ENCODE measurements around the gene SVIL.

GRCh38 chr10:29470355-29470705 lies 164.4 kb downstream of the SVIL start:
- TF ChIP-seq, protein P1, sequence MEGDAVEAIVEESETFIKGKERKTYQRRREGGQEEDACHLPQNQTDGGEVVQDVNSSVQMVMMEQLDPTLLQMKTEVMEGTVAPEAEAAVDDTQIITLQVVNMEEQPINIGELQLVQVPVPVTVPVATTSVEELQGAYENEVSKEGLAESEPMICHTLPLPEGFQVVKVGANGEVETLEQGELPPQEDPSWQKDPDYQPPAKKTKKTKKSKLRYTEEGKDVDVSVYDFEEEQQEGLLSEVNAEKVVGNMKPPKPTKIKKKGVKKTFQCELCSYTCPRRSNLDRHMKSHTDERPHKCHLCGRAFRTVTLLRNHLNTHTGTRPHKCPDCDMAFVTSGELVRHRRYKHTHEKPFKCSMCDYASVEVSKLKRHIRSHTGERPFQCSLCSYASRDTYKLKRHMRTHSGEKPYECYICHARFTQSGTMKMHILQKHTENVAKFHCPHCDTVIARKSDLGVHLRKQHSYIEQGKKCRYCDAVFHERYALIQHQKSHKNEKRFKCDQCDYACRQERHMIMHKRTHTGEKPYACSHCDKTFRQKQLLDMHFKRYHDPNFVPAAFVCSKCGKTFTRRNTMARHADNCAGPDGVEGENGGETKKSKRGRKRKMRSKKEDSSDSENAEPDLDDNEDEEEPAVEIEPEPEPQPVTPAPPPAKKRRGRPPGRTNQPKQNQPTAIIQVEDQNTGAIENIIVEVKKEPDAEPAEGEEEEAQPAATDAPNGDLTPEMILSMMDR (IDR thresholded peaks at IDR 0.05; ENCODE audit: low read length) = 0 out of 2 replicates have a peak, but pooled peaks have one; percentile 10
- no peak for TF ChIP-seq EZH2phosphoT487 (IDR thresholded peaks at IDR 0.05; ENCODE audit: low read length)
- no peak for TF ChIP-seq EZH2 (optimal IDR thresholded peaks at IDR 0.05; ENCODE audit: low read depth, low read length)

Measured in MM.1S (cell line).